IPS-18a (cell line): Measurements from ENCODE around the gene BMP7.
"Not testable (repeated sequence)": the region's sequence is repeated elsewhere in the genome, so short reads cannot be mapped to it uniquely, and the experiment has no call there.

Experiments used
- H3K27ac ChIP-seq: one replicate; pipeline ENCODE4 v1.5.1; 2013; ENCODE audit warnings: low read length
- H3K27me3 ChIP-seq: one replicate; pipeline ENCODE4 v1.6.1; 2013; ENCODE audit warnings: mild to moderate bottlenecking, low read length; ENCODE audit not compliant: control insufficient read depth, insufficient read depth
- H3K36me3 ChIP-seq: one replicate; pipeline ENCODE4 v1.6.1; 2013; ENCODE audit warnings: low read depth, low read length; ENCODE audit not compliant: control insufficient read depth
- H3K4me1 ChIP-seq: one replicate; pipeline ENCODE4 v1.6.1; 2013; ENCODE audit warnings: low read depth, low read length; ENCODE audit not compliant: control insufficient read depth
- H3K4me3 ChIP-seq: one replicate; pipeline ENCODE4 v1.5.1; 2013; ENCODE audit warnings: low read length
- H3K9ac ChIP-seq: one replicate; pipeline ENCODE4 v1.6.1; 2013; ENCODE audit warnings: mild to moderate bottlenecking, low read length, moderate library complexity
- H3K9me3 ChIP-seq: one replicate; pipeline ENCODE4 v1.6.1; 2013; ENCODE audit warnings: low read depth, low read length; ENCODE audit not compliant: control insufficient read depth

Gene BMP7

GRCh38 chr20:57287007-57287880, 20.8 kb upstream of the BMP7 start:
- no peaks in the 10 kb centered on the region for H3K9me3 ChIP-seq

GRCh38 chr20:57283860-57284259, 17.4 kb upstream of the BMP7 start:
- H3K36me3 ChIP-seq: no peaks in the 10 kb centered on the region
- H3K9me3 ChIP-seq: no peaks in the 10 kb centered on the region
- no peak overlapping the region for H3K4me3 ChIP-seq
- no peak overlapping the region for H3K27ac ChIP-seq
- no peaks in the 10 kb centered on the region for H3K27me3 ChIP-seq
- peaks cover 8% of the 10 kb centered on the region for H3K4me1 ChIP-seq
- H3K9ac ChIP-seq: no peak overlapping the region

More at GRCh38 chr20:57287007-57287880, 20.8 kb upstream of the BMP7 start:
- H3K36me3 ChIP-seq: no peaks in the 10 kb centered on the region
- no peaks in the 10 kb centered on the region for H3K27me3 ChIP-seq
- H3K4me1 ChIP-seq: peaks cover 8% of the 10 kb centered on the region
- H3K9ac ChIP-seq: no peak overlapping the region
- no peak overlapping the region for H3K27ac ChIP-seq
- H3K4me3 ChIP-seq: no peak overlapping the region

GRCh38 chr20:57282670-57283361, 16.4 kb upstream of the BMP7 start:
- H3K4me1 ChIP-seq: peaks cover 8% of the 10 kb centered on the region
- no peaks in the 10 kb centered on the region for H3K9me3 ChIP-seq
- no peak overlapping the region for H3K27ac ChIP-seq
- H3K9ac ChIP-seq: no peak overlapping the region
- H3K4me3 ChIP-seq: no peak overlapping the region
- H3K27me3 ChIP-seq: no peaks in the 10 kb centered on the region
- H3K36me3 ChIP-seq: no peaks in the 10 kb centered on the region

- Histone ChIP-seq H3K36me3 (no peaks in the 10 kb centered on the region), H3K4me1 (peaks cover 1% of the 10 kb centered on the region), H3K4me3 (no peak overlapping the region), H3K9me3 (no peaks in the 10 kb centered on the region), H3K27ac (no peak overlapping the region), H3K27me3 (no peaks in the 10 kb centered on the region), H3K9ac (no peak overlapping the region)
Observed at GRCh38 chr20:57281900-57282299, 15.5 kb upstream of the BMP7 start.

- Histone ChIP-seq H3K27ac (no peak overlapping the region), H3K36me3 (no peaks in the 10 kb centered on the region), H3K4me1 (no peaks in the 10 kb centered on the region), H3K9ac (no peak overlapping the region), H3K4me3 (no peak overlapping the region), H3K27me3 (no peaks in the 10 kb centered on the region), H3K9me3 (no peaks in the 10 kb centered on the region)
Observed at GRCh38 chr20:57280221-57280620, 13.8 kb upstream of the BMP7 start.

GRCh38 chr20:57279548-57279947, 13.1 kb upstream of the BMP7 start:
- H3K4me3 ChIP-seq, H3K36me3 ChIP-seq, H3K9me3 ChIP-seq, H3K9ac ChIP-seq, H3K4me1 ChIP-seq, H3K27me3 ChIP-seq, H3K27ac ChIP-seq: not testable (repeated sequence)

- Histone ChIP-seq H3K4me1 (no peaks in the 10 kb centered on the region), H3K36me3 (no peaks in the 10 kb centered on the region), H3K4me3 (no peak overlapping the region), H3K9ac (no peak overlapping the region), H3K27me3 (no peaks in the 10 kb centered on the region), H3K27ac (no peak overlapping the region), H3K9me3 (no peaks in the 10 kb centered on the region)
Observed at GRCh38 chr20:57278457-57278856, 12.0 kb upstream of the BMP7 start.

- Histone ChIP-seq H3K9me3 (no peaks in the 10 kb centered on the region), H3K4me1 (no peaks in the 10 kb centered on the region), H3K36me3 (no peaks in the 10 kb centered on the region), H3K9ac (no peak overlapping the region), H3K27ac (no peak overlapping the region), H3K27me3 (no peaks in the 10 kb centered on the region), H3K4me3 (no peak overlapping the region)
Observed at GRCh38 chr20:57277398-57278105, 11.1 kb upstream of the BMP7 start.

- no peak overlapping the region for H3K27ac ChIP-seq
- H3K4me1 ChIP-seq: no peaks in the 10 kb centered on the region
- H3K9ac ChIP-seq: no peak overlapping the region
- H3K4me3 ChIP-seq: no peak overlapping the region
- no peaks in the 10 kb centered on the region for H3K9me3 ChIP-seq
- H3K36me3 ChIP-seq: no peaks in the 10 kb centered on the region
- peaks cover 7% of the 10 kb centered on the region for H3K27me3 ChIP-seq
Observed at GRCh38 chr20:57276221-57276620, 9.8 kb upstream of the BMP7 start.

- Histone ChIP-seq H3K9ac (no peak overlapping the region), H3K4me1 (no peaks in the 10 kb centered on the region), H3K27me3 (peaks cover 11% of the 10 kb centered on the region), H3K4me3 (no peak overlapping the region), H3K36me3 (no peaks in the 10 kb centered on the region), H3K9me3 (no peaks in the 10 kb centered on the region), H3K27ac (no peak overlapping the region)
Observed at GRCh38 chr20:57275813-57276212, 9.4 kb upstream of the BMP7 start.

GRCh38 chr20:57275334-57275733, 8.9 kb upstream of the BMP7 start:
- Histone ChIP-seq H3K9ac (no peak overlapping the region), H3K4me3 (no peak overlapping the region), H3K4me1 (no peaks in the 10 kb centered on the region), H3K27ac (no peak overlapping the region), H3K36me3 (no peaks in the 10 kb centered on the region), H3K27me3 (peaks cover 16% of the 10 kb centered on the region), H3K9me3 (no peaks in the 10 kb centered on the region)
